Loucy (cell line): ENCODE results near the gene DCDC1.
"Not testable (repeated sequence)": the region's sequence is repeated elsewhere in the genome, so short reads cannot be mapped to it uniquely, and the experiment has no call there.

Experiments used
- H2AFZ ChIP-seq: fragments of 200-600 bp; sonication (generic); 2 replicates; pipeline ENCODE4 v1.6.0; 2016; ENCODE audit warnings: antibody characterized with exemption, mild to moderate bottlenecking, low read length, moderate library complexity
- H3F3A ChIP-seq: fragments of 200-600 bp; 2 replicates; pipeline ENCODE4 v1.6.0; 2016; ENCODE audit warnings: antibody characterized with exemption, low read depth, mild to moderate bottlenecking
- H3K27me3 ChIP-seq: fragments of 200-600 bp; sonication (generic); 2 replicates; pipeline ENCODE4 v1.6.1; 2014; ENCODE audit warnings: low read length, mild to moderate bottlenecking; ENCODE audit not compliant: insufficient read depth, poor library complexity, severe bottlenecking
- H3K36me3 ChIP-seq: fragments of 200-600 bp; sonication (generic); 2 replicates; pipeline ENCODE4 v1.6.1; 2016; ENCODE audit warnings: low read length; ENCODE audit not compliant: insufficient read depth
- H3K4me1 ChIP-seq: fragments of 200-600 bp; sonication (generic); 2 replicates; pipeline ENCODE4 v1.5.1; 2014; ENCODE audit warnings: low read length, mild to moderate bottlenecking; ENCODE audit not compliant: insufficient read depth, poor library complexity, severe bottlenecking
- H3K4me2 ChIP-seq: fragments of 200-600 bp; sonication (generic); 2 replicates; pipeline ENCODE4 v1.6.0; 2014; ENCODE audit warnings: antibody characterized with exemption, low read length, low read depth, mild to moderate bottlenecking; ENCODE audit not compliant: poor library complexity, severe bottlenecking
- H3K4me3 ChIP-seq: fragments of 200-600 bp; sonication (generic); 2 replicates; pipeline ENCODE4 v1.5.1; 2014; ENCODE audit warnings: low read length, mild to moderate bottlenecking, mixed read lengths; ENCODE audit not compliant: poor library complexity, severe bottlenecking
- H3K79me2 ChIP-seq: fragments of 200-600 bp; sonication (generic); 2 replicates; pipeline ENCODE4 v1.6.1; 2014; ENCODE audit warnings: low read length; ENCODE audit not compliant: insufficient read depth
- H3K9ac ChIP-seq: fragments of 200-600 bp; sonication (generic); 2 replicates; pipeline ENCODE4 v1.6.0; 2014; ENCODE audit warnings: mild to moderate bottlenecking, low read depth, low read length, moderate library complexity; ENCODE audit not compliant: poor library complexity, severe bottlenecking
- H3K9me2 ChIP-seq: fragments of 200-600 bp; sonication (generic); replicated peaks from 2 replicates; pipeline ENCODE4 v1.6.1; 2016; ENCODE audit warnings: low read depth, low read length, mixed read lengths
- H3K9me3 ChIP-seq: fragments of 200-600 bp; sonication (generic); 2 replicates; pipeline ENCODE4 v1.6.1; 2014; ENCODE audit warnings: mild to moderate bottlenecking, antibody characterized with exemption, low read length, low read depth; ENCODE audit not compliant: insufficient read depth
- H4K20me1 ChIP-seq: fragments of 200-600 bp; sonication (generic); 2 replicates; pipeline ENCODE4 v1.6.0; 2014; ENCODE audit warnings: antibody characterized with exemption, low read length, mild to moderate bottlenecking; ENCODE audit not compliant: insufficient read depth, poor library complexity, severe bottlenecking
- EZH2phosphoT487 ChIP-seq: fragments of 200-600 bp; IDR thresholded peaks from 2 replicates; pipeline ENCODE4 v1.6.1; 2018; ENCODE audit warnings: antibody characterized with exemption, mild to moderate bottlenecking, moderate library complexity, borderline replicate concordance
- TF ChIP-seq, protein P1 (sequence below): fragments of 200-600 bp; sonication (generic); conservative IDR thresholded peaks from 2 replicates; pipeline ENCODE4 v1.5.1; 2014; ENCODE audit warnings: mild to moderate bottlenecking, antibody characterized with exemption, low read length

DCDC1 gene

DNA sequence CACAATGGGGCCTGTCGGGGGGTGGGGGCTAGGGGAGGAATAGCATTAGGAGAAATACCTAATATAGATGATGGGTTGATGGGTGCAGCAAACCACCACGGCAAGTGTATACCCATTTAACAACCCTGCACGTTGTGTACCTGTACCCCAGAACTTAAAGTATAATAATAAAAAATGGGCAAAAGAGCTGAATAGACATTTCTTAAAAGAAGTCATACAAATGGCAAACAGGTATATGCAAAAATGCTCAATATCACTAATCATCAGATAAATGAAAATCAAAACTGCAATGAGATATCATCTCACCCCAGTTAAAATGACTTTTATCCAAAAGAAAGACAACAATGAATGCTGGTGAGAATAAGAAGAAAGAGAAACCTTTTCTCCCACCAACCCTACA, 419.7 kb downstream of the DCDC1 start:
- TF ChIP-seq, protein P1, sequence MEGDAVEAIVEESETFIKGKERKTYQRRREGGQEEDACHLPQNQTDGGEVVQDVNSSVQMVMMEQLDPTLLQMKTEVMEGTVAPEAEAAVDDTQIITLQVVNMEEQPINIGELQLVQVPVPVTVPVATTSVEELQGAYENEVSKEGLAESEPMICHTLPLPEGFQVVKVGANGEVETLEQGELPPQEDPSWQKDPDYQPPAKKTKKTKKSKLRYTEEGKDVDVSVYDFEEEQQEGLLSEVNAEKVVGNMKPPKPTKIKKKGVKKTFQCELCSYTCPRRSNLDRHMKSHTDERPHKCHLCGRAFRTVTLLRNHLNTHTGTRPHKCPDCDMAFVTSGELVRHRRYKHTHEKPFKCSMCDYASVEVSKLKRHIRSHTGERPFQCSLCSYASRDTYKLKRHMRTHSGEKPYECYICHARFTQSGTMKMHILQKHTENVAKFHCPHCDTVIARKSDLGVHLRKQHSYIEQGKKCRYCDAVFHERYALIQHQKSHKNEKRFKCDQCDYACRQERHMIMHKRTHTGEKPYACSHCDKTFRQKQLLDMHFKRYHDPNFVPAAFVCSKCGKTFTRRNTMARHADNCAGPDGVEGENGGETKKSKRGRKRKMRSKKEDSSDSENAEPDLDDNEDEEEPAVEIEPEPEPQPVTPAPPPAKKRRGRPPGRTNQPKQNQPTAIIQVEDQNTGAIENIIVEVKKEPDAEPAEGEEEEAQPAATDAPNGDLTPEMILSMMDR = no peak
- TF ChIP-seq EZH2phosphoT487 = no peak
- Histone ChIP-seq H3K4me2 (no peak overlapping the region), H3K9me2 (no peaks in the 10 kb centered on the region), H3K36me3 (no peaks in the 10 kb centered on the region), H3K27me3 (no peaks in the 10 kb centered on the region), H3K4me3 (no peak overlapping the region), H3K9me3 (0 out of 2 replicates have a peak, but pooled peaks cover 7% of the 10 kb centered on the region), H2AFZ (no peak overlapping the region), H3K9ac (no peak overlapping the region), H4K20me1 (no peaks in the 10 kb centered on the region), H3K4me1 (no peaks in the 10 kb centered on the region), H3F3A (no peaks in the 10 kb centered on the region), H3K79me2 (no peaks in the 10 kb centered on the region)

DNA sequence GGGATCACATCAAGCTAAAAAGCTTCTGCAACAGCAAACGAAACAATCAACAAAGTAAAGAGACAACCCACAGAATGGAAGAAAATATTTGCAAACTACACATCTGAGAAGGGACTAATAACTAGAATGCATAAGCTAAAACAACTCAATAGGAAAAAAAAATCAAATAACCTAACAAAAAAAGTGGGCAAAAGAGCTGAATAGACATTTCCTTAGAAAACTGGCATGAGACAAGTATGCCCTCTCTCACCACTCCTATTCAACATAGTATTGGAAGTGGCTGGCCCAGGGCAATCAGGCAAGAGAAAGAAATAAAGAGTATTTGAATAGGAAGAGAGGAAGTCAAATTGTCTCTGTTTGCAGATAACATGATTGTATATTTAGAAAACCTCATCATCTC, 421.8 kb downstream of the DCDC1 start:
- not testable (repeated sequence) for H3K9ac ChIP-seq, H3K36me3 ChIP-seq, H2AFZ ChIP-seq, H4K20me1 ChIP-seq, H3K4me3 ChIP-seq, H3F3A ChIP-seq, H3K79me2 ChIP-seq, H3K9me3 ChIP-seq, H3K27me3 ChIP-seq, H3K4me1 ChIP-seq, H3K9me2 ChIP-seq, H3K4me2 ChIP-seq

DNA sequence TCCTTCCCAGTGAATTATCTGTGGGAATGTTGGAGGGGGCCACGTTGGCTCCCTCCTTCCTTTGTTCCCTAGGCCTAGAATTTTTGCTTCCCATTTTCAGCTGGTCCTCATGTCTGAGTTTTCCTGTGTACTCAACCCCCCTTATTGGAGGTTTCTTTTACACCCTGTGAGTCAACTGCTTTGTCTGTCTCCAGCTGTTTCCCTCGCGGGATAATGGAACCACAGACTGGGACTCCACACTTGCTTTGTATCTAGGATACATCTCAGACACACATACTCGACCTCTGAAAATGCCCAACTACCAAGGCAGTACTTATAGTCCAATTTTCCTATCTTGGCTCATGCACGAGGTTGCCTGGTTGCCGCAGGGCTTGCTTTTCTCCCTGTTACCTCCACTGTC, 430.7 kb downstream of the DCDC1 start:
- H3K9ac ChIP-seq = no peak overlapping the region
- no peak for TF ChIP-seq EZH2phosphoT487
- TF ChIP-seq, protein P1 = no peak
- H4K20me1 ChIP-seq = no peaks in the 10 kb centered on the region
- no peaks in the 10 kb centered on the region for H3K36me3 ChIP-seq
- no peaks in the 10 kb centered on the region for H3K4me1 ChIP-seq
- no peaks in the 10 kb centered on the region for H3K79me2 ChIP-seq
- no peaks in the 10 kb centered on the region for H3K27me3 ChIP-seq
- H3K4me2 ChIP-seq = no peak overlapping the region
- no peaks in the 10 kb centered on the region for H3F3A ChIP-seq
- peaks cover 10% of the 10 kb centered on the region; the same call in 1 of the 2 replicates for H3K9me3 ChIP-seq
- no peaks in the 10 kb centered on the region for H3K9me2 ChIP-seq
- H3K4me3 ChIP-seq = no peak overlapping the region
- no peak overlapping the region for H2AFZ ChIP-seq

DNA sequence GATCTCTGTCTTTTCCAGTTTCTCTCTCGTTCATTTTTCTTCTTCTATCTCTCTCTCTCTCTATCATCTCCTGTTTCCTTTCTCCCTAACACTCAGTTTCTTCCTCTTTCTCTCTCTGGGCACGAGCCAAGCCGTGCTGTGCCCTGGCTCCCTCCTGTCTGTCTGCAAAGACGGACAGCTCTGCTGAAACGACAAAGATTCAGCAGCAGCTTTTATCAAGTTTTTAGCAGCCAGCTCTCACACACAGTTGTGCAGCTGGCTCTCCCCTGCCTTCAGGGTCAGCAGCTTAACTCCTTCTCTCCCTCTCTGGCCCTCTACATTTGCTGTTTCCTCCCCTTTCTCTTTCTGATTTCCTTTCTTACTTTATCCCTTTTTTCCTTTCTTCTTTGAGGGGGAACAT, 431.4 kb downstream of the DCDC1 start:
- H3K4me2 ChIP-seq = no peak overlapping the region
- no peak overlapping the region for H2AFZ ChIP-seq
- H3K9me2 ChIP-seq = no peaks in the 10 kb centered on the region

More for the DNA sequence above, 431.4 kb downstream of the DCDC1 start:
- Histone ChIP-seq H3F3A (no peaks in the 10 kb centered on the region), H4K20me1 (no peaks in the 10 kb centered on the region), H3K4me1 (no peaks in the 10 kb centered on the region), H3K27me3 (no peaks in the 10 kb centered on the region), H3K79me2 (no peaks in the 10 kb centered on the region), H3K4me3 (no peak overlapping the region), H3K9ac (no peak overlapping the region), H3K9me3 (peaks cover 10% of the 10 kb centered on the region; the same call in 1 of the 2 replicates), H3K36me3 (no peaks in the 10 kb centered on the region)
- TF ChIP-seq, protein P1 = no peak
- no peak for TF ChIP-seq EZH2phosphoT487
